AG04449 (cell line): ENCODE results near the gene SLC9A1.

Experiments
- CTCF ChIA-PET: fragments of 350-600 bp; formaldehyde crosslinking; extraction: SDS; loops from one replicate; lab custom pipeline; 2021; ENCODE audit warnings: antibody characterized with exemption; lab: Yijun Ruan, JAX
- POLR2A ChIA-PET: fragments of 400-600, 350-600 bp; formaldehyde crosslinking; extraction: SDS; loops from one replicate; lab custom pipeline; 2020; ENCODE audit warnings: antibody characterized with exemption, inconsistent platforms; lab: Yijun Ruan, JAX
- DNase-seq: peaks from one replicate; pipeline ENCODE4 v3.0.0-alpha.2; 2010; ENCODE audit warnings: low read depth, low spot score
- H3K4me3 ChIP-seq: 2 replicates; pipeline ENCODE4 v1.5.1; 2011; ENCODE audit warnings: low read depth, mild to moderate bottlenecking, control low read depth, low read length
- CTCF ChIP-seq: IDR thresholded peaks from one replicate; pipeline ENCODE4 v1.5.1; 2011; ENCODE audit warnings: mild to moderate bottlenecking, moderate library complexity, low read length, control low read depth, inconsistent platforms; ENCODE audit not compliant: insufficient read depth; ENCODE audit errors: missing control alignments

SLC9A1 gene

DNA sequence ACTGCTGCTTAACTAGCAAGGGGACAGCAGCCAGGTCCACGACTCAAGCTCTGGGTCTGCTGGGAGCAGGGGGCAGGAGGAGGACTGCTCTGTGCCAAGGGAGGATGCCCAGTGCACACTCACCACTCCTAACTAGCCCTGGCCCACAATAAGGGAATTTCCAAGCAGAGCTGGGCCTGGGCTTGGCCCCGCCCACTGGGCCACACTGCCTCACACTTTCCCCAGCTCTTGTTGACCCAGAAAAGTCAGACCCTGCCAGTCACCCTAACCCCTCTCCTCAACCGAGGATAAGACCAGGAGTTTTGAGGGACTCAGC is 18.7 kb downstream of the SLC9A1 start:
- ChIA-PET POLR2A (interaction anchor here (0.8 kb wide), 1 partner anchor 18 kb away, joined by 5 read pairs; the partner anchor contains the start of gene SLC9A1), CTCF (interaction anchor here (1.2 kb wide), 1 partner anchor 9 kb away, joined by 3 read pairs; no protein-coding TSS in a partner anchor)
- no peak overlapping the region for H3K4me3 ChIP-seq
- TF ChIP-seq CTCF, result no peak
- DNase-seq, result no peak

GRCh38 chr1:27135541-27136235 is 19.2 kb downstream of the SLC9A1 start:
- CTCF ChIA-PET, result interaction anchor here (1.0 to 1.2 kb wide), 2 partner anchors 10 to 90 kb away, joined by 3 to 5 read pairs; no protein-coding TSS in a partner anchor
- TF ChIP-seq CTCF, result no peak
- DNase-seq, result no peak
- H3K4me3 ChIP-seq, result no peak overlapping the region
- POLR2A ChIA-PET, result interaction anchor here (0.8 kb wide), 1 partner anchor 19 kb away, joined by 5 read pairs; the partner anchor contains the start of gene SLC9A1

DNA sequence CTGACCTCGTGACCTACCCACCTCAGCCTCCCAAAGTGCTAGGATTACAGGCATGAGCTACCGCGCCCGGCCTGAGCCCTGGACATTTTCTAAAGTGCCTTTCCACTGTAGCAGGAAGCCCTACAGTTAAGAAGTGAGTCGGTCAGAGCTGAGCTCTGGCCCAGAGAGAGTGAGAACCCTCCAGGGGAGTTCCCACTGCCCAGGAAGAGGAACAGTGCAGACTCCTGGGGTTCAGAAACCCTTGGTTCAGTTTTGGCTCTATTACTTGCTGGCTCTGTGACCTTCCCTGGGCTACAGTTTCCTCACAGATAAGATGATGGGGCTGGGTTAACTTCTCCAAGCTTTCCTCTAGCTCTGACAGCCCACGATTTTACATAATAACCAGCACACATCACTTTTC is 20.9 kb downstream of the SLC9A1 start:
- no peak for DNase-seq
- CTCF ChIA-PET, result interaction anchor here (0.6 to 2.1 kb wide), 7 partner anchors 9 to 88 kb away, joined by 3 to 5 read pairs (median 3); no protein-coding TSS in a partner anchor
- TF ChIP-seq CTCF, result no peak
- no peak overlapping the region for H3K4me3 ChIP-seq
- POLR2A ChIA-PET, result interaction anchor here (1.4 kb wide), 1 partner anchor 21 kb away, joined by 3 read pairs; the partner anchor contains the start of gene SLC9A1

DNA sequence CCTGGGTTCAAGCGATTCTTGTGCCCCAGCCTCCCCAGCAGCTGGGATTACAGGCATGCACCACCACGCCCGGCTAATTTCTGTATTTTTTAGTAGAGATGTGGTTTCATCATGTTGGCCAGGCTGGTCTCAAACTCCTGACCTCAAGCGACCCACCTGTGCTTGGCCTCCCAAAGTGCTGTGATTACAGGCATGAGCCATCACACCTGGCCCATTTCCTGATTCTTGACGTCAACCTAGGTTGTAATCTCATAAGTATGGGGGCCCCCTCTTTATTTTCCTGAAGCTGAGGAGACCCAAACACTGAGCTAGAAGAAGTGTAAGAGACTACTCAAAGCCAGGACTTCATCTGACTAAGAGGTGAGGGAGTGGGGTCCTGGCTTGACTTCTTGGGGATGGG is 21.8 kb downstream of the SLC9A1 start:
- DNase-seq, result no peak
- no peak for TF ChIP-seq CTCF
- ChIA-PET POLR2A (no interaction called here), CTCF (interaction anchor here (0.7 to 2.1 kb wide), 5 partner anchors 9 to 22 kb away, joined by 3 to 5 read pairs (median 4); partner anchors contain the start of gene SLC9A1)
- no peak overlapping the region for H3K4me3 ChIP-seq

- DNase-seq, result no peak
- no peak for TF ChIP-seq CTCF
- no peak overlapping the region for H3K4me3 ChIP-seq
- ChIA-PET CTCF (interaction anchor here (0.7 kb wide), 1 partner anchor 22 kb away, joined by 3 read pairs; the partner anchor contains the start of gene SLC9A1), POLR2A (no interaction called here)
These were observed 22.3 kb downstream of the SLC9A1 start for GRCh38 chr1:27132624-27133023.

DNA sequence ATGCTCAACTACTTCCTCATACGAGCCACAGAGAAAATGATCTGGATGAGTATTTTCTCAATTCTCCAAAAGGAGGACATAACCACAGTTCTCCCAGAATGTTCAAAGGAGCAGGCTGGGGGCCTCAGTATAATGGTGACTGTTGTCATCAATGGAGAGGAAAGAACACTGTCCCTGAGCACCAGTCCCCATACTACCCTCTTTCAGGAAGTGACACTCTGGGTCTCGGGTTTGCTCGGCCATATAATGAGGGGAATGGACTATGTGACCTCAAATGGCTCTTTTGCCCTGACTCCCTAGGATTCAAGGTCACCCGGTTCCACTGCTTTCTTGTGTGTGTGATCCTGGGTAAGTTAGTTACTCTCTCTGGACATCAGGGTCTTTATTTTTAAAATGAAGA is 22.8 kb downstream of the SLC9A1 start:
- TF ChIP-seq CTCF, result no peak
- ChIA-PET POLR2A (no interaction called here), CTCF (no interaction called here)
- no peak overlapping the region for H3K4me3 ChIP-seq
- no peak for DNase-seq
